GM21576 (cell line): ENCODE data around the gene LRRN3.

ENCODE experiments used
- ATAC-seq: cut with Tn5 transposase; IDR thresholded peaks from one replicate; pipeline ENCODE4 v1.9.1; 2021; ENCODE audit warnings: mild to moderate bottlenecking, moderate library complexity; ENCODE audit not compliant: unreplicated experiment

Gene LRRN3

DNA sequence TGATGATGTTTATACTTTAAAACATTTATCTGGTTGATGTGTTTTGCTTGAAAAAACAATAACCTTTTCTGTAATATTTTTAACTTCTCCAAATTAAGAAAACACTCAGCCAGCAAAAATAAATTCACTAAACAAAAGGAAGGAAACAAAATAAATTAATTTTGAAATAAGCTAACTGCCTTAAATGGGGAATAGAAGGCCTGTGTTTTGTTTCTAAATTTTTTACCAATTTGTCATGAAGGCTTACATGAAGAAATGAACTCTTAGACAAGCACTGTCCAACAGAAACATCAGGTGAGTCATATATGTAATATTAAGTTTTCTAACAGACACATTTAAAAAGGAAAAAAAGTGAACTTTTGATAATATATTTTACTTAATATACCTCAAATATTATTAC lies 68.5 kb downstream of the LRRN3 start:
- ATAC-seq: no peak

GRCh38 chr7:111160297-111160696 lies 69.4 kb downstream of the LRRN3 start:
- no peak for ATAC-seq

GRCh38 chr7:111162692-111163091 lies 71.8 kb downstream of the LRRN3 start:
- no peak for ATAC-seq

DNA sequence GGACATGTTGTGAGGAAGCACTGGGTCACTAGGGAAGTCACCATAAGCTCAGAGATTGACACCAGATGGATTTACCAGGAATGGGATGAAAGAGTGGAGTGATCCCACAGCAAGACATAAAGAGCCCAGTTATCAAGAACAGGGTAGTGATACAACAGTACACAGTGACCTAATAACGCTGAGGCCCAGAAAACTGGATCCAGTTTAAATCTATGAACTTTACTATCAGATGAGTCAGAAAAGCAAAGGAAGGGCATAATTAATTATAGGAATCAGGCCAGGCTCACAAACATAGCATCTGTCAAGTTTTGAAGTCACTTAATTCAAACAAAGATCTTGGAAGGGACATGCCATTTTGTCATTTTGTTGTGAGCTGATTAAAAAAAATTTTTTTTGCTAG lies 73.5 kb downstream of the LRRN3 start:
- ATAC-seq: no peak

- ATAC-seq: no peak
Measured at GRCh38 chr7:111168182-111168581, 77.3 kb downstream of the LRRN3 start.

DNA sequence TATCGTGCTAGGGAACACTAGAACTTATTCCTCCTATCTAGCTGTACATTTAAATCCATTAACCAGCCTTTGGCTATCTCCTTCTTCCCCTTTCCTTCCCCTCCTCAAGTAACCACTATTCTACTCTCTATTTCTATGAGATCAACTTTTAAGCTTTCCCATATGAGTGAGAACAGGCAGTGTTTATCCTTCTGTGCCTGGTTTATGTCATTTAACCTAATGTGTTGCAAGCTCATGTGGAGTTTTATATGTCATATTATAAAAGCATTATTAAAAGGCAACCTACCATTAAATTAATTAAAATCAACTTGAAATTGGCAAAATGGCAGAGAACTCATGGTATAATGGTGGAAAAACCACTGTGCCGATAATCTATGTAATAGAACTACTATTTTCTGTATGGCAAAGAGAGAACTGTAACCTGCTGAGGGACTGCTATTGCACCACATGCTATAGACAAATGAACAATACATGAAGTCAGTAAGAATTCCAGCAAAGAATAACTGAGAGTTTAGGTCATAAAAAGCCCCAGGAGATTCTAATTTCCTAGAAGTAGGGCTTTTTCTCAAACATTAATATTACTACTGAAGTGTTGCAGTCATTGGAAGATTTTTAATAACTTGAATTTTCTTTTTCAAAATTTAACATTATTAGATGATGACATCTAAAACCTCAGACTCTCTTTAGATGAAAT lies 81.8 kb downstream of the LRRN3 start:
- no peak for ATAC-seq

GRCh38 chr7:111173528-111173927 lies 82.6 kb downstream of the LRRN3 start:
- no peak for ATAC-seq

GRCh38 chr7:111173990-111174389 lies 83.1 kb downstream of the LRRN3 start:
- no peak for ATAC-seq

- ATAC-seq: no peak
Measured at GRCh38 chr7:111174510-111174909, 83.6 kb downstream of the LRRN3 start.
